GM21423 (cell line): ENCODE data around the gene SCYGR8.
"Not testable (repeated sequence)": the region's sequence is repeated elsewhere in the genome, so short reads cannot be mapped to it uniquely, and the experiment has no call there.

Source experiments
- ATAC-seq: cut with Tn5 transposase; IDR thresholded peaks from one replicate; pipeline ENCODE4 v1.9.1; 2021; ENCODE audit warnings: mild to moderate bottlenecking, moderate library complexity; ENCODE audit not compliant: unreplicated experiment

SCYGR8 gene

DNA sequence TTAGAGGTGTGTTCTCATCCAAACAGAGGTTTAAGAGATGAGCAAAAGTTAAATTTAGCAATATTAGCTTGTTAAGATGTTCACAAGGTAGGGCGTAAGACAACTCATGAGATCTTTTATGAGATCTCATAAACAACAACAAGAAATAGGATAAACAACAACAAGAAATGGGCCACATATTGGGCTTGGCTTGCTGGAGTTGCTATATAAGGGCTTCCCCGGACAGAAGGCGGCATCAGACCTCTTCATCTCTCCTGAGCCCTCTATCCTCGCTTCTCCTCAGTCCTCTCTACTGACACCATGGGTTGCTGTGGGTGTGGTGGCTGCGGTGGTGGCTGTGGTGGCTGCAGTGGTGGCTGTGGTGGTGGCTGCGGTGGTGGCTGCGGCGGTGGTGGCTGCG lies at the start of gene SCYGR8:
Gene SCYGR8, plus strand, starts transcription at position 301 of the 400 bp plus-strand sequence. Its CDS starts 0 bp downstream, at position 301.
- ATAC-seq, result no peak

DNA sequence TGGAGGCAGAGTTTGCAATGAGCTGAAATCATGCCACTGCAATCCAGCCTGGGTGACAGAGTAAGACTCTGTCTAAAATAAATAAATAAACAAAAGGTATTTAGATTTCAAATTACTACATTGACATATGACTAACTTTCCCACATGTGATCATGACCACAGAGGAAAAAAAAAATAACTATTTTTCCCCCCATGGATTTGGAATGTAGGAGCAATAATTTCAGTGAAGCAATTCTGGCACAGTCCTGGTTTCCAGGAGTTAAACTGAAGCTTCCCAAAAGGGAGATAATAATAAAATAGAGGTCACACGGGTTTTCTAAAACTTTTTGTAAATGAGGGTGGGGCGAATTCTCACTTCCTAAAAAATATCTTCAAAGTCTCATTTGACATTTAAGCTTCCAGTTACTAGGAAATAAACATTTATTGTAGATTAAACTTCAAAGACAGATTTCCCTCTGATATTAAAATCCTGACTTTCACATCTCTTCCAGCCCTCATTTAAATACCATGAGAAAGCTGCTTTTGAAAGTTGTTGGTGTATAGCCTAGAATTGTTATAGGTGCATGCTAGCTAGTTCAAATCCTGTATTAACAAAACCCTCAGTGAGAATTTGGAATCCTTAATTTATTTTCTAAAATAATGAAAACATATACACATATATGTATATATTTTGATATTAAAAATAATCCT lies 48.6 kb upstream of the SCYGR8 start:
- no peak for ATAC-seq

DNA sequence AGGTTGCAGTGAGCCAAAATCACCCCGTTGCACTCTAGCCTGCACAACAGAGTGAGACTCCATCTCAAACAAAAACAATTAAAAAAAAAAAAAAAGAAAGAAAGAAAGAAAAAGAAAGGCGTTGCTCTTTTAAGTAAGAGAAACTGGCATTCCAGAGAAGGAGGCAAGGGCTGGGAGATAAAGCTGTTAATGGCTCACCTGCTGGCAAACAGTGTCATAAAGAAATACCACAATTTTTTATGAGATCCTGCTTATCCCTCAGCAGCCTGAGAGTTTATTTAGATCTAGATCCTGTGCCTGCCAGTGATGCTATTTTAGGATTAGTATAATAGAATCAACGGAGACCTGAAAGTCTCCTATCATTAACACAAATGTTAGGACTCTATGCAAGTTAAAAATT lies 44.1 kb upstream of the SCYGR8 start:
- ATAC-seq, result no peak

GRCh38 chr2:227703280-227703732 lies 42.4 kb upstream of the SCYGR8 start:
- ATAC-seq, result no peak

- no peak for ATAC-seq
Observed at GRCh38 chr2:227703961-227704360, 41.7 kb upstream of the SCYGR8 start.

DNA sequence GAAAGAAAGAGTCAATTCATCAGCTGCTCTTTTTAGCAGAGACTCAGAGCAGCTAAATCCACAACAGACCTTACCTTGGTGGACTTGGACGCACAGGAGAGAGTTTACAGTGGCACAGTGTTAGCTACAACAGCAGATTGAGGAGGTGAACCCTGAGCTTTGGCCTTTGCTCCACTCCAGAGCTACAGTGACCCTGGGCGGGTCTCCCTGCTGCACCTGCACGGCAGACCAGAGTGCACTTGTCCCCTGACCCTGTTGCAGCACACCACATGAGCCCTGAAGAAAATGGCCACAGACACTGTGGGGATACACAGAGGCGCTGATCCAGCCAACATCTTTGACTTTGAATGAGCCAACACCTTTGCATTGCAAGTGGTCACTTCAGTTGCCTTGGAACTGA lies 38.8 kb upstream of the SCYGR8 start:
- no peak for ATAC-seq

DNA sequence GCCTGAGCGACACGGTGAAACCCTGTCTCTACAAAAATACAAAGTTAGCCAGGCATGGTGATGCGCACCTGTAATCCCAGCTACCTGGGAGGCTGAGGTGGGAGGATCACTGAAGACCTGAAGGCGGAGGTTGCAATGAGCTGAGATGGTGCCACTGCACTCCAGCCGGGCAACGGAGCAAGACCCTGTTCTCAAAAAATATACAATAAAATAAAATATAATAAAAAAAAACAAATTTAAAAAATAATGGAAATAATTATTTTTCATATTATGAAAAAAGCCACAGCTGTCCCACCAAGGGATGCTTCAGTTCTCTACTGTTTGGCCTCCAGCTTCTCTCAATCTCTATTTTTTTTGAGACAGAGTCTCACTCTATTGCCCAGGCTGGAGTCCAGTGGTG lies 38.3 kb upstream of the SCYGR8 start:
- no peak for ATAC-seq

- no peak for ATAC-seq
Observed at GRCh38 chr2:227710986-227711385, 34.7 kb upstream of the SCYGR8 start.

GRCh38 chr2:227713291-227713690 lies 32.4 kb upstream of the SCYGR8 start:
- no peak for ATAC-seq

GRCh38 chr2:227716501-227716900 lies 29.2 kb upstream of the SCYGR8 start:
- no peak for ATAC-seq

GRCh38 chr2:227717687-227718567 lies 27.8 kb upstream of the SCYGR8 start, which contains the start of gene SLC19A3:
TSS of gene SLC19A3 (minus strand) at chr2:227718028. CDS start at chr2:227702318, 15,710 bp downstream.
- ATAC-seq, result no peak

GRCh38 chr2:227719641-227720040 lies 26.1 kb upstream of the SCYGR8 start:
- ATAC-seq, result no peak

DNA sequence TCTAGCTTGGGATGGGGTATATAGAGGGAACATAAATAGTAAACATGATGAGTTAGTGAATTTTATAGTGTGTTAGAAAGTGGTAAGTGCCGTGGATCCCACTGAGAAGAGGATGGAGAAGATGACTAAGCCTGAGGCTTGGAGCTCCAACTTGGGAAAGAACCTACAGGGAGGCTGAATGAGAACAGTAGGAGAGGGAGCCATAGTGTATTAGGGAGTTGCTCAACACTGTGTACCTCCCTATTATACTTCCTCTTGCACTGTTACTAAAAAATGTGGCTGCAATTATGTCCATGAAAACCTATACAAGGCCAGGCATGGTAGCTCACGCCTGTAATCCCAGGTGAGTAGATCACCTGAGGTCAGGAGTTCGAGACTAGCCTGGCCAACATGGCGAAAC lies 25.0 kb upstream of the SCYGR8 start:
- ATAC-seq, result no peak

DNA sequence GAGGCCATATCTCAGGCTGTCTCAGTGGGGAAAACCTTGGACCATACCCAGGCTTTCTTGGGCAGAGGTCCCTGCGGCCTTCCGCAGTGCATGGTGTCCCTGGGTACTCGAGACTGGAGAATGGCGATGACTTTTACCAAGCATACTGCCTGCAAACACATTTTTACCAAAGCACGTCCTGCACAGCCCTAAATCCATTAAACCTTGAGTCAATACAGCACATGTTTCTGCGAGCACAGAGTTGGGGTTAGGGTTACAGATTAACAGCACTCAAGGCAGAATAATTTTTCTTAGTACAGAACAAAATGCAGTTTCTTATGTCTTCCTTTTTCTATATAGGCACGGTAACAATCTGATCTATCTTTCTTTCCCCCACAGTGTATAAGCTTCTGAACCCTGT lies 22.9 kb upstream of the SCYGR8 start:
- not testable (repeated sequence) for ATAC-seq

DNA sequence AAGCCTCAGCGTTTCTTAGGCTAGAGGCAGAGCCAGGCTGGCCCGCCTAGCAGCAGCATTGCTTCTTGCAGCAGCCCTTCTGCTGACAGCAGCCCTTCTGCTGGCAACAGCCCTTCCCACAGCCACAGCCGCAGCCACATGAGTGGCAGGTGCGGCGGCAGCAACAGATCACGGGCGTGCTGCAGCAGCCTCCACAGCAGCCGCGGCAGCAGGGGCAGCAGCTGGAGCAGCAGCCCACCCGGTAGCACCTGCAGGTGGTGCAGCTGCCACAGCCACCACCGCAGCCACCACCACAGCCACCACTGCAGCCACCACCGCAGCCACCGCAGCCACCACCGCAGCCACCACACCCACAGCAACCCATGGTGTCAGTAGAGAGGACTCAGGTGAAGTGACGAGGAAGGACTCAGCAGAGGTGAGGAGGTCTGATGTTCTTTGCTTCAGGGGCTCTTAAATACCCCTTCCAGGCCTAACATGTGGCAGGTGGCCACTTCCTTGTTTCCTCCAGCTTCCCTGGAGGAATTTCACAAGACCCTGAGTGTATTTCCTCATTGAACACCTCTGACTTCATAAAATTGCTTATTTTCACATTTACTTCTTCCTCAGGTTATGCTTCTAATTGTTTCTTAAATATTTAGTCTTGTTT lies 21.2 kb upstream of the SCYGR8 start, which contains the start of gene SCYGR6:
Gene SCYGR6, minus strand, starts transcription at position 364 of the 646 bp plus-strand sequence. Its CDS starts 0 bp downstream, at position 364.
- ATAC-seq, result no peak

DNA sequence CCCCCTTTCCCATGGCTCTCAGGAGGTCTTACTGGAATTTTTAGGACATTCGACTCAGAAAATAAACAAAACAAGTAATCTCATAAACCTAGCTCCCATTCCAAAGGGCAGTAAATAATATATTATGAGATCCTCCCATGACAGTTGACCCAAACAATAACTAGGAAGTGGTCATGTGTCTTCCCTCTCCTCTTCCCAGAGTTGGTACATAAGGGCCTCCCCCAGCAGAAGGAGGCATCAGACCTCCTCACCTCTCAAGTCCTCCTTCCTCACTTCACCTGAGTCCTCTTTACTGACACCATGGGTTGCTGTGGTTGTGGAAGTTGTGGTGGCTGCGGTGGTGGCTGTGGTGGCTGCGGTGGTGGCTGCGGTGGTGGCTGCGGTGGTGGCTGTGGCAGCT lies 17.7 kb upstream of the SCYGR8 start, which contains the start of gene SCYGR7:
Gene SCYGR7, plus strand, starts transcription at position 301 of the 400 bp plus-strand sequence. Its CDS starts 0 bp downstream, at position 301.
- ATAC-seq, result no peak

DNA sequence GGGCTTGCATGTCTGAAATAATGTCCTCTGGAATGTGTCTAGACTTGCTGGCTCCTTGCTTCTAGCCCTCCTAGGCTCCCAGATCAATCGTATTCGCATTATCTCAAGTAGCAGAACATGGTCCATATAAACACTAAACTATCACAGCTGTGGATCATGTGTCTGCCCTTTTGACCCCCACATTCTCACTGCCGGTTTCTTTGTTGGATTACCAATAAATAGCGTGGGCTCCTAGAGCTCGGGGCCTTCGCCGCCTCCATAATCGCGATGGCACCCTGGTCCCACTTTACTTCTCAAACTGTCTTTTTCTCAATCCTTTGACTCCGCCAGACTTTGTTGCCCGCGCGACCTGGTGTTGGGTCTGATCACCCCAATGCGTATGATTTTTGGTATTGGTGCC lies 6.3 kb upstream of the SCYGR8 start:
- ATAC-seq, result no peak

GRCh38 chr2:227740705-227741104 lies 5.0 kb upstream of the SCYGR8 start:
- ATAC-seq, result not testable (repeated sequence)

DNA sequence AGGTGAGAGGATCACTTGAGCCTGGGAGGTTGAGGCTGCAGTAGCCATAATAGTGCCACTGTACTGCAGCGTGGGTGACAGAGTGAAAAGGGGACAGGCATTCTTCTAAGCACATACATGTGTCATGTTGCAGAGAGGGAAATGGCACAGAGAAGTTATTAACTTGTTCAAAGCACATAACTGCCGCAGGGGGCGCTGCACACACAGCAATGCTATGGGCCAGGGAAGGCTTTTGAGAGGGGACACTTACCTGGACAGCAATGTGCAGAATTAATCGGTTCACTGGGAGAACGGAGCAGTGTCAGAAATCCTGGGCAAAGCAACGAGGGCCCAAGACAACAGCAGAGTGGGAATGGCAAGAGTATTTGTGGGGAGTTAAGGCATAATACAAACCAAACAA lies 2.4 kb downstream of the SCYGR8 start:
- ATAC-seq, result no peak

- ATAC-seq, result not testable (repeated sequence)
Observed at GRCh38 chr2:227756261-227756660, 10.6 kb downstream of the SCYGR8 start.
